HEK293 (cell line): ENCODE measurements around the gene SYNDIG1.

Experiments used
- CTCF ChIP-seq: fragments of 450-650 bp; formaldehyde crosslinking; IDR thresholded peaks from 2 replicates; pipeline ENCODE4 v1.5.1; 2016; ENCODE audit warnings: missing biosample characterization, missing genetic modification characterization
- SP2 ChIP-seq: fragments of 450-650 bp; formaldehyde crosslinking; IDR thresholded peaks from 2 replicates; pipeline ENCODE4 v1.5.1; 2016; ENCODE audit warnings: missing biosample characterization, missing genetic modification characterization
- ZNF121 ChIP-seq: fragments of 450-650 bp; formaldehyde crosslinking; IDR thresholded peaks from 2 replicates; pipeline ENCODE4 v1.5.1; 2016; ENCODE audit warnings: missing biosample characterization, missing genetic modification characterization
- ZNF146 ChIP-seq: fragments of 450-650 bp; formaldehyde crosslinking; IDR thresholded peaks from 2 replicates; pipeline ENCODE4 v1.5.1; 2016; ENCODE audit warnings: missing biosample characterization, missing genetic modification characterization
- ZNF302 ChIP-seq: fragments of 450-650 bp; formaldehyde crosslinking; IDR thresholded peaks from 2 replicates; pipeline ENCODE4 v1.5.1; 2016; ENCODE audit warnings: missing biosample characterization, missing genetic modification characterization, low read depth
- ZNF354C ChIP-seq: fragments of 450-650 bp; formaldehyde crosslinking; IDR thresholded peaks from 2 replicates; pipeline ENCODE4 v1.5.1; 2016; ENCODE audit warnings: missing biosample characterization, missing genetic modification characterization, low read depth, borderline replicate concordance
- ZNF404 ChIP-seq: fragments of 450-650 bp; formaldehyde crosslinking; IDR thresholded peaks from 2 replicates; pipeline ENCODE4 v1.5.1; 2017; ENCODE audit warnings: missing biosample characterization, missing genetic modification characterization

- TF ChIP-seq ZNF354C (tag by site-specific recombination) (no peak), ZNF404 (tag by site-specific recombination) (no peak), ZNF121 (tag by site-specific recombination) (no peak), CTCF (tag by site-specific recombination) (no peak), ZNF146 (tag by site-specific recombination) (no peak), SP2 (tag by site-specific recombination) (no peak), ZNF302 (tag by site-specific recombination) (no peak)
These were observed 207.5 kb downstream of the SYNDIG1 start for GRCh38 chr20:24676978-24677370.
